Body of pancreas (tissue), 4 donors: ENCODE results near the gene PDLIM7.

Experiments
- CTCF ChIP-seq, 7 experiments: fragments of 450-650 bp in 4 of 7; fragments of 200-600 bp in 3 of 7; sonication (generic) in 3 of 7; IDR thresholded peaks; one replicate each; pipeline ENCODE4 v1.5.1; 2016 to 2019; ENCODE audit warnings: antibody characterized with exemption in 7 of 7
- POLR2A ChIP-seq, 3 donors: fragments of 450-650 bp; IDR thresholded peaks; one replicate each; pipeline ENCODE4 v1.6.1; 2016; ENCODE audit warnings: antibody characterized with exemption in 3 of 3, mild to moderate bottlenecking in 2 of 3

- TF ChIP-seq CTCF (IDR thresholded peaks at IDR 0.05) (no peak), POLR2A (IDR thresholded peaks at IDR 0.05) (no peak)
Observed at GRCh38 chr5:177453852-177454396, 43.5 kb downstream of the PDLIM7 start.
